ENCODE data around the gene IL20RA. TPM values are rescaled to one million over a fixed set of nuclear protein-coding genes. Genes with fewer than 3 reads are reported as not detected.

Gene IL20RA
- polyA plus RNA-seq, 1 experiment, result not detected

DNA sequence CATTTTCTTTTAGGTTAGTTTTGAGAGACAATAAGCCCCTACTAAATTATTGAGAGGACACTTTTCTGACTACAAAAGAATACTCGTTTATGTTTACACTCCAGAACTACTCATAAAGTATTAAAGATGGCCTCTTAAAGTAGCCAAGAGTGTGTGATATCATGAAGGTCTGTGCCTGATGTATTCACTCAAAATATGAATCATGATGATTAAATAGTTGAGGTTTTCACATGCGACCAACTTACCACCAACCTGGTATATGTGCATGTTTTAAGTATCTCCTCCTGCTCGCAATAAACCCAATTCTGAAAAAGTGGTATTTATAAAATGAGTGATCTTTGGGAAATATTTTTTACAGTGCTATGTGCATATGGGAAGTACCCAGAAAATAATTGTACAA, 43.9 kb downstream of the IL20RA start:
- Histone ChIP-seq H3K27ac (ENCODE audit: low read depth, low read length) (no peak overlapping the region), H3K4me3 (ENCODE audit: low read depth, low read length) (no peak overlapping the region), H3K27me3 (ENCODE audit: control insufficient read depth, insufficient read depth, low read length) (peaks cover 7% of the 10 kb centered on the region), H3K9me3 (ENCODE audit: control insufficient read depth, insufficient read depth, low read length) (no peaks in the 10 kb centered on the region)
- DNase-seq (ENCODE audit: low read depth, low spot score), result no peak
- TF ChIP-seq, protein P1, sequence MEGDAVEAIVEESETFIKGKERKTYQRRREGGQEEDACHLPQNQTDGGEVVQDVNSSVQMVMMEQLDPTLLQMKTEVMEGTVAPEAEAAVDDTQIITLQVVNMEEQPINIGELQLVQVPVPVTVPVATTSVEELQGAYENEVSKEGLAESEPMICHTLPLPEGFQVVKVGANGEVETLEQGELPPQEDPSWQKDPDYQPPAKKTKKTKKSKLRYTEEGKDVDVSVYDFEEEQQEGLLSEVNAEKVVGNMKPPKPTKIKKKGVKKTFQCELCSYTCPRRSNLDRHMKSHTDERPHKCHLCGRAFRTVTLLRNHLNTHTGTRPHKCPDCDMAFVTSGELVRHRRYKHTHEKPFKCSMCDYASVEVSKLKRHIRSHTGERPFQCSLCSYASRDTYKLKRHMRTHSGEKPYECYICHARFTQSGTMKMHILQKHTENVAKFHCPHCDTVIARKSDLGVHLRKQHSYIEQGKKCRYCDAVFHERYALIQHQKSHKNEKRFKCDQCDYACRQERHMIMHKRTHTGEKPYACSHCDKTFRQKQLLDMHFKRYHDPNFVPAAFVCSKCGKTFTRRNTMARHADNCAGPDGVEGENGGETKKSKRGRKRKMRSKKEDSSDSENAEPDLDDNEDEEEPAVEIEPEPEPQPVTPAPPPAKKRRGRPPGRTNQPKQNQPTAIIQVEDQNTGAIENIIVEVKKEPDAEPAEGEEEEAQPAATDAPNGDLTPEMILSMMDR (IDR thresholded peaks at IDR 0.05; ENCODE audit: low read depth, low read length), result no peak
- ChIA-PET CTCF (no interaction called here), POLR2A (no interaction called here)

DNA sequence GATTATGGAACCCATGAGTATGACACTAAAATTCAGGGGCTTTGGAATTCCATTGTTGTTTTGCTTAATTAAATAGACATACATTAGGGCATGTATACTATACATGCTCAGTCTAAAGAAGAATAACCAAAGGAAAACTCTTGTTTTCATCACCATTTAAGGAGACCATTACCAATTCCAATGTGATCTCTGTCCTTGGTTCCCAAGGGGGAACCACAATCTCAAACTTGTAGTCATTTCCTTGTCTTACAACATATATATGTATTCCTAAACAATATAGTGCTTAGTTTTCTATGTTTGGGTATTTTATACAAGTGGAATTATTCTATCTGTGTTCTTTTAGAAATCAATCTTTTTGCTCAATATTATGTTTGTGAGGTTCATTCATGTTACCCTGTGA, 49.2 kb downstream of the IL20RA start:
- H3K9me3 ChIP-seq (ENCODE audit: control insufficient read depth, insufficient read depth, low read length), result no peaks in the 10 kb centered on the region
- no peak overlapping the region for H3K4me3 ChIP-seq (ENCODE audit: low read depth, low read length)
- ChIA-PET CTCF (no interaction called here), POLR2A (no interaction called here)
- TF ChIP-seq, protein P1 (IDR thresholded peaks at IDR 0.05; ENCODE audit: low read depth, low read length), result no peak
- no peak for DNase-seq (ENCODE audit: low read depth, low spot score)
- H3K27me3 ChIP-seq (ENCODE audit: control insufficient read depth, insufficient read depth, low read length), result peaks cover 6% of the 10 kb centered on the region
- H3K27ac ChIP-seq (ENCODE audit: low read depth, low read length), result no peak overlapping the region

DNA sequence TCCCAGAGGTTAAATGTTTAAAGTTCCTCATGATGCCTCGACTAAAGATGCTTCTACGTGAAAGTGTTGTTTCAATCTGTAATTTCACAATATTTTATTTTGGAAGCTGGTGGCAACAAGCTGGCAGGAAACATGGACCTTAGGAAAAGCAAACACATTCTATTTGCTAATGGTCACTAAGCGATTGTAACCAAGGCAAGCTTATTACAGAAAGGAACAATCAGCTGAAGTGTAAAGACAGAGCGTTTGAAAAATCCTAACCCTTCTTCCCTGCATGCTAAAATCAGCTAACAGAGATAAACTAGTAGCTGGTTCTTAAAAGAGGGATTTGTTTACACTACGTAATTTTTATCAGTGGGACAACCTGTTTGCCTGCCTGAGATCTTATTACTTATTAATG, 50.0 kb downstream of the IL20RA start:
- CTCF ChIA-PET, result no interaction called here
- Histone ChIP-seq H3K9me3 (ENCODE audit: control insufficient read depth, insufficient read depth, low read length) (no peaks in the 10 kb centered on the region), H3K27me3 (ENCODE audit: control insufficient read depth, insufficient read depth, low read length) (peaks cover 14% of the 10 kb centered on the region), H3K27ac (ENCODE audit: low read depth, low read length) (no peak overlapping the region), H3K4me3 (ENCODE audit: low read depth, low read length) (no peak overlapping the region)
- no peak for DNase-seq (ENCODE audit: low read depth, low spot score)
- POLR2A ChIA-PET, result no interaction called here
- TF ChIP-seq, protein P1 (IDR thresholded peaks at IDR 0.05; ENCODE audit: low read depth, low read length), result no peak

DNA sequence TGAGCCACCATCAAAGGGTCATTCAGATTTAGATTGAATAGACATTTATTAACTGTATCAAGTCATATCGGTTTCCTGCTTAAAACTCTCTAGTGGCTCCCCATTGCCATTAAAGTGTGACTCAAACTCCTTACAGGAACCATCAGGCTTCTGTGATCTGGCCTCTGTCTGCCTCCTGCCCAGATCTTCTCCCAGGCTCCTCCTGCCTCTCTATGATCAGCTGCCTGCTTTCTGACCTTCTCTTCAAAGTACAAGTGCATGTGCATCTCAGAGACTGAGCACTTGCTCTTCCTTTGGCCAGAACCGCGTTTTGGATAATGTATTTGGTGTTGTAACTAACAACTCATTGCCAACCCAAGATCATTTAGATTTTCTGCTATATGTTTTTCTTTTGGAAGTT, 52.7 kb downstream of the IL20RA start:
- H3K4me3 ChIP-seq (ENCODE audit: low read depth, low read length), result no peak overlapping the region
- TF ChIP-seq, protein P1 (IDR thresholded peaks at IDR 0.05; ENCODE audit: low read depth, low read length), result no peak
- H3K27ac ChIP-seq (ENCODE audit: low read depth, low read length), result no peak overlapping the region
- H3K9me3 ChIP-seq (ENCODE audit: control insufficient read depth, insufficient read depth, low read length), result no peaks in the 10 kb centered on the region
- POLR2A ChIA-PET, result no interaction called here
- peaks cover 35% of the 10 kb centered on the region for H3K27me3 ChIP-seq (ENCODE audit: control insufficient read depth, insufficient read depth, low read length)
- CTCF ChIA-PET, result interaction anchor here (0.7 kb wide), 1 partner anchor 322 kb away, joined by 3 read pairs; no protein-coding TSS in a partner anchor
- DNase-seq (ENCODE audit: low read depth, low spot score), result no peak

DNA sequence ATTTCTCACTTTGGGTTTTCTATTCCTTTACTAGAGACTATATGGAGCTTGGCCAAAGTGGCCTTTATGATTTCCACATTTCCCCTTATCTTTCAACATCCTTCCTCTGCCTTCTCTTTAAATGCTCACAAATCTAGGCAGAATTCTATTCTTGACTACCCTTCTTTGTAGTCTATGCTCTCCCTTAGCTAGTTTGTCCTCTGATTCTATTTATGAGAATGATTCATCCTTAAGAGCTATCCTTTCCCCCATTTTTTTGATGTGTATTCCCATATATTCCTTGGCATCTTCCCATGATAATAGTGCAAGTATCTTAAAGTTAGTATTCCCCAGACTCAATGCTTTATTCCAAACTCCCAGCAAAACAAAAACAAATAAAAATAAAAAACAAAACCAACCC, 53.1 kb downstream of the IL20RA start:
- peaks cover 35% of the 10 kb centered on the region for H3K27me3 ChIP-seq (ENCODE audit: control insufficient read depth, insufficient read depth, low read length)
- CTCF ChIA-PET, result interaction anchor here (0.7 kb wide), 1 partner anchor 323 kb away, joined by 3 read pairs; no protein-coding TSS in a partner anchor
- DNase-seq (ENCODE audit: low read depth, low spot score), result no peak
- no peak overlapping the region for H3K27ac ChIP-seq (ENCODE audit: low read depth, low read length)
- H3K9me3 ChIP-seq (ENCODE audit: control insufficient read depth, insufficient read depth, low read length), result no peaks in the 10 kb centered on the region
- TF ChIP-seq, protein P1 (IDR thresholded peaks at IDR 0.05; ENCODE audit: low read depth, low read length), result no peak
- H3K4me3 ChIP-seq (ENCODE audit: low read depth, low read length), result no peak overlapping the region
- POLR2A ChIA-PET, result no interaction called here
